OCI-LY1 (cell line): ENCODE results near the gene TAOK1.

Source experiments
- CTCF ChIP-seq: fragments of 200-600 bp; sonication (generic), shearing (Covaris generic); IDR thresholded peaks from 2 replicates; pipeline ENCODE4 v1.5.1; 2017; ENCODE audit warnings: mild to moderate bottlenecking, antibody characterized with exemption, low read length, moderate library complexity, mixed read lengths
- EZH2 ChIP-seq: fragments of 200-600 bp; sonication (generic), shearing (Covaris generic); IDR thresholded peaks from 2 replicates; pipeline ENCODE4 v1.8.0; 2017; ENCODE audit warnings: borderline replicate concordance, mixed run types, mild to moderate bottlenecking, antibody characterized with exemption, low read length, moderate library complexity, mixed read lengths

GRCh38 chr17:29495011-29495410, 104.8 kb downstream of the TAOK1 start:
- TF ChIP-seq EZH2 (no peak), CTCF (no peak)
